SK-N-SH (cell line): ENCODE results near the gene GAS2L2.

Source experiments
- CTCF ChIP-seq: fragments of 200-600 bp; sonication (generic); IDR thresholded peaks from 2 replicates; pipeline ENCODE4 v1.6.1; 2017; ENCODE audit warnings: antibody characterized with exemption, mild to moderate bottlenecking, moderate library complexity
- RCOR1 ChIP-seq: fragments of 150-350 bp; IDR thresholded peaks from 2 replicates; pipeline ENCODE4 v1.6.1; 2017; ENCODE audit warnings: antibody characterized with exemption, low read length
- TAF1 ChIP-seq: IDR thresholded peaks from 2 replicates; pipeline ENCODE4 v1.6.1; 2012; ENCODE audit warnings: low read depth, mild to moderate bottlenecking, low read length, moderate library complexity, borderline replicate concordance
- TCF12 ChIP-seq: IDR thresholded peaks from 2 replicates; pipeline ENCODE4 v1.4.0; 2012
- ZBTB33 ChIP-seq: IDR thresholded peaks from 2 replicates; pipeline ENCODE4 v1.4.0; 2012; ENCODE audit warnings: low read depth, borderline replicate concordance

- TF ChIP-seq ZBTB33 = no peak
- TF ChIP-seq TCF12 = no peak
- TF ChIP-seq RCOR1 = no peak
- no peak for TF ChIP-seq CTCF
- no peak for TF ChIP-seq TAF1
Observed at GRCh38 chr17:35695613-35696012, 57.4 kb downstream of the GAS2L2 start.
